ENCODE data around the gene LTBP2.

The LTBP2 gene

GRCh38 chr14:74509587-74510222 is 102.3 kb downstream of the LTBP2 start:
- no peak overlapping the region for H3K14ac ChIP-seq (ENCODE audit: low read length)
- no CpG with 5 or more reads among the region's 10 CpGs for WGBS (ENCODE audit: extremely low coverage, insufficient coverage, insufficient read length)
- no peak overlapping the region for H3K27ac ChIP-seq (ENCODE audit: low read depth, low read length)
- H2BK12ac ChIP-seq (ENCODE audit: low read length): no peak overlapping the region
- no peaks in the 10 kb centered on the region for H3K79me2 ChIP-seq (ENCODE audit: control insufficient read depth, insufficient read depth, low read length, poor library complexity)
- H3K4me3 ChIP-seq (ENCODE audit: low read depth, low read length): no peak overlapping the region
- H3K23ac ChIP-seq (ENCODE audit: low read length): no peak overlapping the region
- no peak for DNase-seq
- peaks cover 3% of the 10 kb centered on the region for H3K9me3 ChIP-seq (ENCODE audit: insufficient read depth, low read depth, low read length)
- H3K4me1 ChIP-seq (ENCODE audit: control insufficient read depth in 1 of 2, insufficient read depth in 2 of 2, low read length in 2 of 2): no peaks in the 10 kb centered on the region
- H2AK5ac ChIP-seq (ENCODE audit: low read length): no peak overlapping the region
- no peak overlapping the region for H2AFZ ChIP-seq (ENCODE audit: insufficient read depth, low read length, poor library complexity)
- H3K4me2 ChIP-seq (ENCODE audit: low read length): no peak overlapping the region
- no peak overlapping the region for H4K12ac ChIP-seq (ENCODE audit: low read depth, low read length)
- no peak overlapping the region for H2BK120ac ChIP-seq (ENCODE audit: insufficient read depth, low read length, poor library complexity)
- H3K18ac ChIP-seq (ENCODE audit: low read length): no peak overlapping the region
- H3K36me3 ChIP-seq (ENCODE audit: control insufficient read depth in 1 of 2, insufficient read depth in 2 of 2, low read length in 2 of 2): no peaks in the 10 kb centered on the region
- no peak overlapping the region for H4K91ac ChIP-seq (ENCODE audit: low read depth, low read length)
- H4K8ac ChIP-seq (ENCODE audit: low read depth, low read length): no peak overlapping the region
- no peak overlapping the region for H2BK5ac ChIP-seq (ENCODE audit: low read depth, low read length, poor library complexity)
- H3K27me3 ChIP-seq (ENCODE audit: insufficient read depth, low read length): no peaks in the 10 kb centered on the region
- H3K79me1 ChIP-seq (ENCODE audit: low read length): no peaks in the 10 kb centered on the region
- no peak overlapping the region for H3K9ac ChIP-seq (ENCODE audit: low read length)
- no peak overlapping the region for H3K4ac ChIP-seq (ENCODE audit: low read depth, low read length)

GRCh38 chr14:74508844-74509428 is 103.1 kb downstream of the LTBP2 start:
- no peaks in the 10 kb centered on the region for H3K4me1 ChIP-seq (ENCODE audit: control insufficient read depth in 1 of 2, insufficient read depth in 2 of 2, low read length in 2 of 2)
- no peak overlapping the region for H3K9ac ChIP-seq (ENCODE audit: low read length)
- H3K79me2 ChIP-seq (ENCODE audit: control insufficient read depth, insufficient read depth, low read length, poor library complexity): no peaks in the 10 kb centered on the region
- H3K4me3 ChIP-seq (ENCODE audit: low read depth, low read length): no peak overlapping the region
- no peak for DNase-seq
- no peaks in the 10 kb centered on the region for H3K27me3 ChIP-seq (ENCODE audit: insufficient read depth, low read length)
- no peak overlapping the region for H3K4ac ChIP-seq (ENCODE audit: low read depth, low read length)
- H3K9me3 ChIP-seq (ENCODE audit: insufficient read depth, low read depth, low read length): peaks cover 4% of the 10 kb centered on the region
- H4K8ac ChIP-seq (ENCODE audit: low read depth, low read length): no peak overlapping the region
- no peak overlapping the region for H2BK120ac ChIP-seq (ENCODE audit: insufficient read depth, low read length, poor library complexity)
- no peak overlapping the region for H3K23ac ChIP-seq (ENCODE audit: low read length)
- no peak overlapping the region for H2BK12ac ChIP-seq (ENCODE audit: low read length)
- no peaks in the 10 kb centered on the region for H3K36me3 ChIP-seq (ENCODE audit: control insufficient read depth in 1 of 2, insufficient read depth in 2 of 2, low read length in 2 of 2)
- no peak overlapping the region for H3K14ac ChIP-seq (ENCODE audit: low read length)
- H3K4me2 ChIP-seq (ENCODE audit: low read length): no peak overlapping the region
- no peak overlapping the region for H2AK5ac ChIP-seq (ENCODE audit: low read length)
- no peaks in the 10 kb centered on the region for H3K79me1 ChIP-seq (ENCODE audit: low read length)
- no peak overlapping the region for H4K12ac ChIP-seq (ENCODE audit: low read depth, low read length)
- H2BK5ac ChIP-seq (ENCODE audit: low read depth, low read length, poor library complexity): no peak overlapping the region
- no peak overlapping the region for H2AFZ ChIP-seq (ENCODE audit: insufficient read depth, low read length, poor library complexity)
- WGBS (ENCODE audit: extremely low coverage, insufficient coverage, insufficient read length): no CpG with 5 or more reads among the region's 13 CpGs
- no peak overlapping the region for H3K18ac ChIP-seq (ENCODE audit: low read length)
- no peak overlapping the region for H3K27ac ChIP-seq (ENCODE audit: low read depth, low read length)
- H4K91ac ChIP-seq (ENCODE audit: low read depth, low read length): no peak overlapping the region

DNA sequence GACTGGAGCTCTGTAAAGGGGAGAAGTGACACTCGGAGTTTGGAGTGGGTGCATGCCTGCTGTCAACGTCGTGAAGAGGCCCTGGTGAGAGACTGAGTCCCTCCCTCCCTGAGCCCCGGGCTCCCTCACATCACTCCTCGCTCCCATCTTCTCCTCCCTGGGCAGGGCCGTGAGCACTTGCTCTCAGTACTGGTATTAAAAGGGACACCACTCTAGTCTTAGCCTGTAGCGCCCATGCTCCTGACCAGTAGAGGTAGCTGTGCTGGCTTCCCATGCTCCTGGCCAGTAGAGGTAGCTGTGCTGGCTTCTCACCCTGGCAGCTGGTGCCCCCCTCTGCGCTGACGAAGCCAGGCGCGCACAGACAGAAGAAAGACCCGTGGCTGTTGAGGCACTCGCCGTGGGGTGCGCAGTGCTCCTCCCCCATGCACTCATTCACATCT is 103.7 kb downstream of the LTBP2 start:
- Histone ChIP-seq H3K4ac (ENCODE audit: low read depth, low read length) (no peak overlapping the region), H3K27me3 (ENCODE audit: insufficient read depth, low read length) (no peaks in the 10 kb centered on the region), H3K9me3 (ENCODE audit: insufficient read depth, low read depth, low read length) (peaks cover 4% of the 10 kb centered on the region), H2AFZ (ENCODE audit: insufficient read depth, low read length, poor library complexity) (no peak overlapping the region), H3K23ac (ENCODE audit: low read length) (no peak overlapping the region), H3K4me1 (ENCODE audit: control insufficient read depth in 1 of 2, insufficient read depth in 2 of 2, low read length in 2 of 2) (no peaks in the 10 kb centered on the region), H3K4me2 (ENCODE audit: low read length) (no peak overlapping the region), H3K9ac (ENCODE audit: low read length) (no peak overlapping the region), H3K18ac (ENCODE audit: low read length) (no peak overlapping the region), H4K12ac (ENCODE audit: low read depth, low read length) (no peak overlapping the region), H4K91ac (ENCODE audit: low read depth, low read length) (no peak overlapping the region), H2BK120ac (ENCODE audit: insufficient read depth, low read length, poor library complexity) (no peak overlapping the region), H4K8ac (ENCODE audit: low read depth, low read length) (no peak overlapping the region), H2AK5ac (ENCODE audit: low read length) (no peak overlapping the region), H2BK5ac (ENCODE audit: low read depth, low read length, poor library complexity) (no peak overlapping the region), H3K79me2 (ENCODE audit: control insufficient read depth, insufficient read depth, low read length, poor library complexity) (no peaks in the 10 kb centered on the region), H3K27ac (ENCODE audit: low read depth, low read length) (no peak overlapping the region), H2BK12ac (ENCODE audit: low read length) (no peak overlapping the region), H3K4me3 (ENCODE audit: low read depth, low read length) (no peak overlapping the region), H3K79me1 (ENCODE audit: low read length) (no peaks in the 10 kb centered on the region), H3K36me3 (ENCODE audit: control insufficient read depth in 1 of 2, insufficient read depth in 2 of 2, low read length in 2 of 2) (no peaks in the 10 kb centered on the region), H3K14ac (ENCODE audit: low read length) (no peak overlapping the region)
- no CpG with 5 or more reads among the region's 15 CpGs for WGBS (ENCODE audit: extremely low coverage, insufficient coverage, insufficient read length)
- no peak for DNase-seq

DNA sequence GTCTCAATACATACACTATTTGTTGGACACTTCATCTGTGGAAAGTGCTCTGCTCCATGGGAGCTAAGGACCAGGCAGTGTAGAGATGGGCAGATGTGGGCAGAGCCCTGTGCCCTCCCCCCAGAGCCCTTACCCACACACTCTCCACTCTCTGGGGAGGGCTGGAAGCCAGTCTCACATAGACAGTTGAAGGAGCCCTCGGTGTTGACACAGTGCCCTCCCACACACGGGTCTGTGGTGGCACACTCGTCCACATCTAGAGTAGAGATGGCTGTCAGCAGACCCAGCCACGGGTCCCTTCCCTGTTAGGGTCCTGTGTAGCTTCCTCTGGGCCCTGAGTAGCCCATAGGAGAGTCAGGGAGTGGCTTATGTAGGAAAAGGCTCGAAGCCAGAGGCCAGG is 104.2 kb downstream of the LTBP2 start:
- Histone ChIP-seq H3K27ac (ENCODE audit: low read depth, low read length) (no peak overlapping the region), H2AK5ac (ENCODE audit: low read length) (no peak overlapping the region), H3K79me1 (ENCODE audit: low read length) (no peaks in the 10 kb centered on the region), H4K8ac (ENCODE audit: low read depth, low read length) (no peak overlapping the region), H3K36me3 (ENCODE audit: control insufficient read depth in 1 of 2, insufficient read depth in 2 of 2, low read length in 2 of 2) (no peaks in the 10 kb centered on the region), H3K9ac (ENCODE audit: low read length) (no peak overlapping the region), H4K91ac (ENCODE audit: low read depth, low read length) (no peak overlapping the region), H3K9me3 (ENCODE audit: insufficient read depth, low read depth, low read length) (peaks cover 4% of the 10 kb centered on the region), H2BK12ac (ENCODE audit: low read length) (no peak overlapping the region), H4K12ac (ENCODE audit: low read depth, low read length) (no peak overlapping the region), H3K79me2 (ENCODE audit: control insufficient read depth, insufficient read depth, low read length, poor library complexity) (no peaks in the 10 kb centered on the region), H3K4ac (ENCODE audit: low read depth, low read length) (no peak overlapping the region), H3K4me1 (ENCODE audit: control insufficient read depth in 1 of 2, insufficient read depth in 2 of 2, low read length in 2 of 2) (no peaks in the 10 kb centered on the region), H3K23ac (ENCODE audit: low read length) (no peak overlapping the region), H2AFZ (ENCODE audit: insufficient read depth, low read length, poor library complexity) (no peak overlapping the region), H3K18ac (ENCODE audit: low read length) (no peak overlapping the region), H3K4me3 (ENCODE audit: low read depth, low read length) (no peak overlapping the region), H3K4me2 (ENCODE audit: low read length) (no peak overlapping the region), H3K14ac (ENCODE audit: low read length) (no peak overlapping the region), H2BK5ac (ENCODE audit: low read depth, low read length, poor library complexity) (no peak overlapping the region), H3K27me3 (ENCODE audit: insufficient read depth, low read length) (no peaks in the 10 kb centered on the region), H2BK120ac (ENCODE audit: insufficient read depth, low read length, poor library complexity) (no peak overlapping the region)
- DNase-seq: no peak
- WGBS (ENCODE audit: extremely low coverage, insufficient coverage, insufficient read length): no CpG with 5 or more reads among the region's 5 CpGs

Measured in trophoblast cell (in vitro differentiated cells and primary cell).